ENCODE measurements around the gene UBASH3A.
"Not testable (repeated sequence)": the region's sequence is repeated elsewhere in the genome, so short reads cannot be mapped to it uniquely, and the experiment has no call there.

UBASH3A gene

GRCh38 chr21:42467140-42467983, 63.7 kb downstream of the UBASH3A start:
- no peak for DNase-seq (ENCODE audit: low read depth, low spot score)

GRCh38 chr21:42468491-42469131, 64.9 kb downstream of the UBASH3A start:
- DNase-seq (ENCODE audit: low read depth, low spot score) = no peak

- DNase-seq (ENCODE audit: low read depth, low spot score) = no peak
These were observed 65.6 kb downstream of the UBASH3A start for GRCh38 chr21:42469272-42469671.

- DNase-seq (ENCODE audit: low read depth, low spot score) = not testable (repeated sequence)
These were observed 66.0 kb downstream of the UBASH3A start for GRCh38 chr21:42469726-42470125.

GRCh38 chr21:42471206-42471605, 67.5 kb downstream of the UBASH3A start:
- no peak for DNase-seq (ENCODE audit: low read depth, low spot score)

- DNase-seq (ENCODE audit: low read depth, low spot score) = no peak
These were observed 68.1 kb downstream of the UBASH3A start for GRCh38 chr21:42471716-42472330.

GRCh38 chr21:42472521-42472920, 68.8 kb downstream of the UBASH3A start:
- DNase-seq (ENCODE audit: low read depth, low spot score) = no peak

- DNase-seq (ENCODE audit: low read depth, low spot score) = no peak
These were observed 69.9 kb downstream of the UBASH3A start for GRCh38 chr21:42473498-42474042.

- no peak for DNase-seq (ENCODE audit: low read depth, low spot score)
These were observed 70.5 kb downstream of the UBASH3A start for GRCh38 chr21:42474043-42474831.

GRCh38 chr21:42475036-42475435, 71.3 kb downstream of the UBASH3A start:
- DNase-seq (ENCODE audit: low read depth, low spot score) = no peak

GRCh38 chr21:42475526-42476387, 72.1 kb downstream of the UBASH3A start:
- DNase-seq (ENCODE audit: low read depth, low spot score) = no peak

GRCh38 chr21:42476388-42477331, 73.0 kb downstream of the UBASH3A start:
- DNase-seq (ENCODE audit: low read depth, low spot score) = no peak

- no peak for DNase-seq (ENCODE audit: low read depth, low spot score)
These were observed 74.8 kb downstream of the UBASH3A start for GRCh38 chr21:42478504-42478903.

GRCh38 chr21:42479582-42479981, 75.9 kb downstream of the UBASH3A start:
- DNase-seq (ENCODE audit: low read depth, low spot score) = no peak

- no peak for DNase-seq (ENCODE audit: low read depth, low spot score)
These were observed 77.0 kb downstream of the UBASH3A start for GRCh38 chr21:42480736-42481135.

GRCh38 chr21:42481169-42481568, 77.5 kb downstream of the UBASH3A start:
- DNase-seq (ENCODE audit: low read depth, low spot score) = no peak

- DNase-seq (ENCODE audit: low read depth, low spot score) = no peak
These were observed 81.3 kb downstream of the UBASH3A start for GRCh38 chr21:42484966-42485365.

- DNase-seq (ENCODE audit: low read depth, low spot score) = no peak
These were observed 82.4 kb downstream of the UBASH3A start for GRCh38 chr21:42486072-42486471.

- no peak for DNase-seq (ENCODE audit: low read depth, low spot score)
These were observed 82.8 kb downstream of the UBASH3A start for GRCh38 chr21:42486531-42486930.
